ENCODE data around the gene TEX36.

- TF ChIP-seq CTCF (IDR thresholded peaks at IDR 0.05; ENCODE audit: low read length): no peak
- TF ChIP-seq EZH2 (IDR thresholded peaks at IDR 0.05; ENCODE audit: borderline replicate concordance, low read length): no peak
These were observed 49.4 kb downstream of the TEX36 start for GRCh38 chr10:125633517-125633999.
